HG03571 (cell line): ENCODE results near the gene UBE2L3.
A peak's percentile ranks its signal among the peaks of the same experiment; 100 is the strongest.
"Not testable (repeated sequence)": the region's sequence is repeated elsewhere in the genome, so short reads cannot be mapped to it uniquely, and the experiment has no call there.

ENCODE experiments used
- ATAC-seq: cut with Tn5 transposase; IDR thresholded peaks from one replicate; pipeline ENCODE4 v1.9.1; 2021; ENCODE audit not compliant: unreplicated experiment

UBE2L3 gene

GRCh38 chr22:21642584-21643448, 75.3 kb downstream of the UBE2L3 start:
- ATAC-seq: no peak

GRCh38 chr22:21643533-21644357, 76.2 kb downstream of the UBE2L3 start:
- no peak for ATAC-seq

DNA sequence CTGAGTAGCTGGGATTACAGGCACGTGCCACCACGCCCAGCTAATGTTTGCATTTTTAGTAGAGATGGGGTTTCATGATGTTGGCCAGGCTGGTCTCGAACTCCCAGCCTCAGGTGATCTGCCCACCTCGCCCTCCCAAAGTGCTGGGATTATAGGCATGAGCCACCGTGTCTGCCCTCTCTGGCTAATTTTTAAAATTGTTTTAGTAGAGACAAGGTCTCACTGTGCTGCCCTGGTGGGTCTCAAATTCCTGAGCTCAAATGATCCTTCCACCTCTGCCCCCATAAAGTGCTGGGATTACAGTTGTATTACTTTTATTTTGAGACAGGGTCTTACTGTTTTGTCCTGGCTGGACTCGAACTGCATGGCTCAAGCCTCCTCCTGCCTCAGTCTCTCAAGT, 78.0 kb downstream of the UBE2L3 start:
- ATAC-seq: not testable (repeated sequence)

- no peak for ATAC-seq
These were observed 79.4 kb downstream of the UBE2L3 start for GRCh38 chr22:21646608-21647590.

DNA sequence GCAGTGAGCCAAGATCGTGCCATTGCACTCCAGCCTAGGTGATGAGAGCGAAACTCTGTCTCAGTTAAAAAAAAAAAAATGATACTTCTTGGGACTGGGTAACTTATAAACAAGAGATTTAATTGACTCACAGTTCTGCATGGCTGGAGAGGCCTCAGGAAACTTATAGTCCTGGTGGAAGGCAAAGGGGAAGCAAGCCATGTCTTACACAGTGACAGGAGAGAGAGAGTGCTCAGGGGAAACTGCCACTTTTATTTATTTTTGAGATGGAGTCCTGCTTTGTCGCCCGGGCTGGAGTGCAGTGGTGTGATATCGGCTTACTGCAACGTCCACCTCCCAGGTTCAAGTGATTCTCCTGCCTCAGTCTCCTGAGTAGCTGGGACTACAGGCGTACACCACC, 82.8 kb downstream of the UBE2L3 start:
- no peak for ATAC-seq

- no peak for ATAC-seq
These were observed 83.5 kb downstream of the UBE2L3 start for GRCh38 chr22:21650823-21651520.

- ATAC-seq: peak; percentile 24
These were observed 84.1 kb downstream of the UBE2L3 start for GRCh38 chr22:21651521-21652009.

DNA sequence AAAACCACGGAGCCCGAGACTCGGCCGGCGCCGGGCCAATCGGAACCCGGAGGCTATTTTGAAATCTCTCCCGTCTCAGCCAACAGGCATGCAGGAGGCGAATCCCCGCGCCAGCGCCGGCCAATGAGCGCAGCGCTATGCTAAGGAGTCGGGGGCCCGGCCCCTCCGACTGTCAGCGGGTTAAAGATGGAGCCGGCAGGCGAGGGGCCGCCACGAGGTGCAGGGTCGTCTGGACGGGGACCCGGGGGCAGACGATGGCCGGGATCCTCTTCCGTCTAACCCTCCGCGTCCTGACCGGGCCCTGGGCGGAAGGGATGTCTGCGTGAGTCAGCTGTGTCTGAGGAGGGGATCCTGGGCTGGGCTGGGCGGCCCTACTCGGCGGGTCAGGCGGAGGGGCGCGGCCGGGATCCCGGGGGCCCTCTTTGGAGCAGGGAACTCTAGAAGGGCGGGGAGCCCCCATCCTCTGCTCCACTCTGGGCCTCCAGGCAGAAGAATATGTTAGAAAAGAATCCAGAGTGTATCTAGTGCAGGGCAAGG, 84.6 kb downstream of the UBE2L3 start:
- peak; percentile 80 for ATAC-seq

DNA sequence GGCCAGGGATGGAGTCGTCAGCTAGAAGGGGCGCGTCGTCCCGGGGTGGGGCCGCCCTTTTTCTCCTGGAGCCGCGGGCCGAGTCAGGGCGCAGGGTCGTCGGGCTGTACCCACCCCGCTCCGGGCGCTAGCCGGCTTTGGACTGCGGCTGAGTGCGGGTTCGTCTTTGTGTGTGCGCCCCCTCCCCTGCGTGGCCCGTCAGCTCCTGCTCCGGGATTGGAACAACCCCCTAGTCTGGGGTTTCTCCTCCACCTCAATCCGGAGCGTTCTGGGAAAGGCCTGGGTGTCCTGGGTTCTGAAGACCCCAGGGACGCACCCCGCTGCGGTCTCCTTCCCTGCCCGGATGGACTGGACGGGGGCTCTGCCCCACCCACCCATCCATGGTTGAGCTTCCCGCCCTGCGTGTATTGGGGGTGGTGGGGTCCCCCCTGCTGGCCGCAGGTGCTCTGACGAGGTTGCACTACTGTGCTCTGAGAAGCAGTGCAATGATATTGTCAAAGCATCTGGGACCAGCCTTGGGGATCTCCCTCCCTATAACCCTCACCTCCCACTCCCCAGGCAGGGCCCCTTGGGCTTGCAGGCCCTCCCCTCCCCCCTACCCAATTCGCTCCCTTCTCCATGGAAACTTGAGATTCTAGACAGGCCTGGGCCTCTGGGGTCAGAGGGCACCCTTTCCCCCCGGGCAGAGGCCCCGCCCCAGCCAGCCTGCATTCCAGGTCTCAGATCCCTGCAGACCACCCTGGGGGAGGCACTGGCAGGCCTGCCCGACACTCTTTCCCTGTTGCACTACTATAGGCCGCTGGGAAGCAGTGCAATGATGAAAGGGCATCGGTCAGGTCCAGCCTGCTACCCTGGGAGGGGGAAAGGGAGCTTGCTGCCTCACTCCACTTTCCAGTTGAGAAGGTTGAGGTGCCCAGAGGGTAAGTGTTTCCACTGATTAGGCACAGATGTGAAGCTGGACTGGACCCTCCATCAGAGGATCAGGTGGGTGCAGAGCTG, 85.3 kb downstream of the UBE2L3 start:
- no peak for ATAC-seq

DNA sequence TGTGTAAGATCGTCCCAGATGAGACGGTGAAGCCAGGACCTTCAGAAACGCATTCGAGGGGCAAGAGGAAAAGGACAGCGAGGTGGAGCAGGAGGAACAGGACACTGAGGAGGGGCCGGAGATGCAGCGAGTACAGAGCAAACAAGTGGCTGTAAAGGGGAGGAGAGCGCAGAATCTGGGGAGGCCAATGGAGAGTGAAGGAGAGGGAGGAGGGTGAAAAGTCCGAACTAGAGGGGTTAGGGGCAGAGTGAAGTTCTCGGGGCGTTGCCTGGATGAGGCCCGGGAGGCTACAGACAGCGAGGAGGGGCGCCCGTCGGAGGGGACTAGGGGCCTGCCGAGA, 89.5 kb downstream of the UBE2L3 start:
- ATAC-seq: no peak

- ATAC-seq: peak; percentile 46
These were observed 90.0 kb downstream of the UBE2L3 start for GRCh38 chr22:21657360-21658032.

GRCh38 chr22:21659864-21660525, 92.5 kb downstream of the UBE2L3 start:
- no peak for ATAC-seq

DNA sequence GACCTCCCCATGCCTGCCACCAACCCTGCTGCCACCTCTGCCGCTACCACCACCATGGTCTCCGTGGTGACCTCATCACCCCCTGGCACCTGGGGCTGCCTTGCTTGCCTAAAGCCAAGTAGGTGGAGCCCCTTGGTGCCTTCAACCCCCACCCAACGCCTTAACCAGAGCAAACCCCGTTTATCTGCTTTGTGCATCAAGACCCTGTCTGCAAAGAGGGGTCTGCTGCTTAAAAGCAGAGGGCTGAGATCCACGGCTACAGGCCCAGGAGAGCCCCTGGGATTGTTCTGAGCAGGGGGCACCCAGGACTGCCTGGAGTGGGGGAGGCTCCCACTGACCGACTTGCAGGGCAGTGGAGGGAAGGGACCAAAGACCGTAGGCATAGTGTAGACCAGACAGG, 93.4 kb downstream of the UBE2L3 start:
- no peak for ATAC-seq

DNA sequence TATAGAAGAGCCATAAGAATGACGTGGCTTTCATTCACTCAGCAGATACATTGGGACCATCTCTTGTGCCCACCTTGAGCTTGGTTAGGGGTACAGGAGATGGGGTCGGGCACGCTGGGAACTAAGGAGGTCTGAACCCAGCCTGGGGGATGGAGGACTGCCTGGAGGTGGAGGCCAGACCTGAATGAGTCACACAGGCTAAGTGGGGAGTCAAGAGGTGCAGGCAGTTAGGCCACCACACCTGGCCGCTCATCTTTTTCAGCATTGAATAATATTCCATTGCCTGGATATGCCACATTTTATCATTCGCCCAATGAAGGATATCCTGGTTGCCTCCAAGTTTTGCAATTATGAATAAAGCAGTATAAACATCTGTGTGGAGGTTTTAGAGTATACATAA, 94.5 kb downstream of the UBE2L3 start:
- no peak for ATAC-seq

GRCh38 chr22:21663738-21664137, 96.2 kb downstream of the UBE2L3 start:
- no peak for ATAC-seq

GRCh38 chr22:21665047-21665851, 97.7 kb downstream of the UBE2L3 start:
- no peak for ATAC-seq

- no peak for ATAC-seq
These were observed 99.3 kb downstream of the UBE2L3 start for GRCh38 chr22:21666786-21667185.
